ENCODE measurements around the gene MAP2K4. TPM values are rescaled to one million over a fixed set of nuclear protein-coding genes. Genes with fewer than 3 reads are reported as not detected.

The MAP2K4 gene
- total and polyA plus RNA-seq, 2 of the 4 experiments (the other 2 are of a cell fraction), result 14.5 to 32.6 TPM

- H3K27ac ChIP-seq (ENCODE audit: insufficient read depth, low read length), result no peak overlapping the region
- no peaks in the 10 kb centered on the region for H3K9me3 ChIP-seq (ENCODE audit: control insufficient read depth, insufficient read depth, low read length)
- H3K56ac ChIP-seq (ENCODE audit: extremely low read depth, insufficient read depth, low read length), result no peak overlapping the region
- ChIA-PET POLR2A (ENCODE audit: unreplicated experiment) (no interaction called here), CTCF (interaction anchor here (1.0 kb wide), 1 partner anchor 9 kb away, joined by 3 read pairs; no protein-coding TSS in a partner anchor)
- no peak overlapping the region for H3K14ac ChIP-seq (replicated peaks; ENCODE audit: low read depth, low read length)
- H3K36me3 ChIP-seq (ENCODE audit: control insufficient read depth, insufficient read depth, low read length), result peaks cover 1% of the 10 kb centered on the region; the same call in 1 of the 2 replicates
- H2BK5ac ChIP-seq (ENCODE audit: low read depth, low read length, poor library complexity, severe bottlenecking), result no peak overlapping the region
- no peak overlapping the region for H2BK15ac ChIP-seq (ENCODE audit: low read depth, low read length)
- TF ChIP-seq FOS (IDR thresholded peaks at IDR 0.05; ENCODE audit: low read depth, low read length) (no peak), USF2 (IDR thresholded peaks at IDR 0.05; ENCODE audit: low read depth, low read length) (no peak), ELK1 (IDR thresholded peaks at IDR 0.05; ENCODE audit: borderline replicate concordance, low read depth, low read length) (no peak), RAD21 (IDR thresholded peaks at IDR 0.05; ENCODE audit: low read length) (no peak), POLR2A (IDR thresholded peaks at IDR 0.05; ENCODE audit: low read depth, low read length) (no peak), SMC3 (IDR thresholded peaks at IDR 0.05; ENCODE audit: low read depth, low read length) (no peak), RCOR1 (IDR thresholded peaks at IDR 0.05; ENCODE audit: insufficient replicate concordance, low read length) (no peak), RFX5 (IDR thresholded peaks at IDR 0.05; ENCODE audit: low read depth, low read length) (no peak), NFE2L2 (IDR thresholded peaks at IDR 0.05; ENCODE audit: low read depth, low read length) (no peak), MAFK (IDR thresholded peaks at IDR 0.05; ENCODE audit: low read depth, low read length) (no peak), MXI1 (IDR thresholded peaks at IDR 0.05; ENCODE audit: borderline replicate concordance, low read depth, low read length) (no peak), BHLHE40 (IDR thresholded peaks at IDR 0.05; ENCODE audit: low read depth, low read length) (no peak)
- no peak overlapping the region for H2BK120ac ChIP-seq (ENCODE audit: low read depth, low read length)
- H4K91ac ChIP-seq (ENCODE audit: insufficient read depth, low read depth, low read length), result no peak overlapping the region
- H3K4me2 ChIP-seq (ENCODE audit: low read depth, low read length), result peak overlapping the region; percentile 53
- H4K5ac ChIP-seq (ENCODE audit: low read depth, low read length), result no peak overlapping the region
- no peak overlapping the region for H2AK5ac ChIP-seq (ENCODE audit: low read depth, low read length)
- ATAC-seq (ENCODE audit: low read depth) (no peak), DNase-seq (no peak)
- no peak overlapping the region for H2AK9ac ChIP-seq (replicated peaks; ENCODE audit: low read depth, low read length, poor library complexity)
- H3K79me1 ChIP-seq (ENCODE audit: low read depth in 1 of 2, low read length in 2 of 2), result peaks cover 21 to 46% of the 10 kb centered on the region in 2 experiments
- H3K4me1 ChIP-seq (ENCODE audit: control insufficient read depth, insufficient read depth, low read length), result peaks cover 2% of the 10 kb centered on the region
- H3K4ac ChIP-seq (ENCODE audit: low read depth, low read length), result no peak overlapping the region
- no peak overlapping the region for H2BK20ac ChIP-seq (ENCODE audit: low read depth, low read length)
- H3K18ac ChIP-seq (ENCODE audit: low read depth, low read length), result no peak overlapping the region
- in situ Hi-C loops (cut with MboI; ENCODE audit: low sequenced_read_pairs), result no loop called here
- WGBS, 2 experiments (ENCODE audit: extremely low coverage in 2 of 2, insufficient read length in 1 of 2), result no CpG with 5 or more reads among the region's 2 CpGs
- no peak overlapping the region for H4K8ac ChIP-seq (ENCODE audit: low read depth in 2 of 2, low read length in 2 of 2)
- 0 out of 2 replicates have a peak, but pooled peaks cover 2% of the 10 kb centered on the region for H3K9me1 ChIP-seq (ENCODE audit: insufficient read depth, low read length)
- no TSS peak for BruUV-seq (replicated peaks)
- peaks cover 52% of the 10 kb centered on the region; the same call in 1 of the 2 replicates for H4K20me1 ChIP-seq (ENCODE audit: insufficient read depth, low read length)
- intact Hi-C loops (cut with micrococcal nuclease), result no loop called here
- peaks cover 3% of the 10 kb centered on the region; the same call in 1 of the 2 replicates for H3K27me3 ChIP-seq (ENCODE audit: control insufficient read depth, insufficient read depth, low read length)
- H3K4me3 ChIP-seq (ENCODE audit: insufficient read depth, low read depth, low read length), result peak overlapping the region; percentile 14; the same call in 1 of the 2 replicates
- dilution Hi-C loops (cut with HindIII; ENCODE audit: low sequenced_read_pairs, unreplicated experiment), result no loop called here
- no peak overlapping the region for H2AFZ ChIP-seq (replicated peaks; ENCODE audit: low read length, poor library complexity)
- peak overlapping the region; percentile 36; the same call in 1 of the 2 replicates for H3K23ac ChIP-seq (ENCODE audit: low read depth, low read length)
- H3K9ac ChIP-seq (ENCODE audit: low read depth, low read length), result no peak overlapping the region
Observed at GRCh38 chr17:12022310-12022709, 1.6 kb downstream of the MAP2K4 start.

Measured in IMR-90 (cell line).